UCSD-AML1 (cell line): ENCODE measurements around the gene CTSW.
"Not testable (repeated sequence)": the region's sequence is repeated elsewhere in the genome, so short reads cannot be mapped to it uniquely, and the experiment has no call there.

Experiments used
- DNase-seq: peaks from one replicate; lab custom pipeline; 2025; ENCODE audit not compliant: unreplicated experiment; lab: John Stamatoyannopoulos, UW

CTSW gene

DNA sequence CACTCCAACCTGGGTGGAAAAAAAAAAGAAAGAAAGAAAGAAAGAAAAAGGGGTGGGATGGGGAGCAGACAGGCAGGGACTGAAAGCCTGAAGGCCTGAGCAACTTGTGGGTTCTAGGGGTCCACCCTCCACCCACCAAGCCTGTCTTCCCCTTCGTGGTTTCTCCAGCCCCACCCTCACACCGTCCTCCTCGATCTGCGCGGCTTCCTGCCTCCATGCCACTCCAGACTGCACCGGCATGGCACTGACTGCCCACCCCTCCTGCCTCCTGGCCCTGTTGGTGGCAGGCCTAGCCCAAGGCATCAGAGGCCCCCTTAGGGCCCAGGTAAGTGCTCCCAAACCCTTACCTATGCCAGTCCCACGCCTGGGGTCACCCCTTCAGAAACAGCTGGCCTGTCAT is at the start of gene CTSW:
CTSW (plus strand) TSS at position 221 of the 400 bp plus-strand sequence; CDS start at position 239, 18 bp downstream.
- peak; percentile 62 for DNase-seq

DNA sequence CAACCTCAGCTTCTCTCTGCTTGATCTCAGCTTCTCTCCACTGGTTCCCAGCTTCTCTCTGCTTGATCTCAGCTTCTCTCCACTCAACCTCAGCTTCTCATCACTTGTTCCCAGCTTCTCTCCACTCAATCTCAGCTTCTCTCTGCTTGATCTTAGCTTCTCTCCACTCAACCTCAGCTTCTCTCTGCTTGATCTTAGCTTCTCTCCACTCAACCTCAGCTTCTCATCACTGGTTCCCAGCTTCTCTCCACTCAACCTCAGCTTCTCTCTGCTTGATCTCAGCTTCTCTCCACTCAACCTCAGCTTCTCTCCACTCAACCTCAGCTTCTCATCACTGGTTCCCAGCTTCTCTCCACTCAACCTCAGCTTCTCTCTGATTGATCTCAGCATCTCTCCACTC is 47.4 kb upstream of the CTSW start:
- not testable (repeated sequence) for DNase-seq

DNA sequence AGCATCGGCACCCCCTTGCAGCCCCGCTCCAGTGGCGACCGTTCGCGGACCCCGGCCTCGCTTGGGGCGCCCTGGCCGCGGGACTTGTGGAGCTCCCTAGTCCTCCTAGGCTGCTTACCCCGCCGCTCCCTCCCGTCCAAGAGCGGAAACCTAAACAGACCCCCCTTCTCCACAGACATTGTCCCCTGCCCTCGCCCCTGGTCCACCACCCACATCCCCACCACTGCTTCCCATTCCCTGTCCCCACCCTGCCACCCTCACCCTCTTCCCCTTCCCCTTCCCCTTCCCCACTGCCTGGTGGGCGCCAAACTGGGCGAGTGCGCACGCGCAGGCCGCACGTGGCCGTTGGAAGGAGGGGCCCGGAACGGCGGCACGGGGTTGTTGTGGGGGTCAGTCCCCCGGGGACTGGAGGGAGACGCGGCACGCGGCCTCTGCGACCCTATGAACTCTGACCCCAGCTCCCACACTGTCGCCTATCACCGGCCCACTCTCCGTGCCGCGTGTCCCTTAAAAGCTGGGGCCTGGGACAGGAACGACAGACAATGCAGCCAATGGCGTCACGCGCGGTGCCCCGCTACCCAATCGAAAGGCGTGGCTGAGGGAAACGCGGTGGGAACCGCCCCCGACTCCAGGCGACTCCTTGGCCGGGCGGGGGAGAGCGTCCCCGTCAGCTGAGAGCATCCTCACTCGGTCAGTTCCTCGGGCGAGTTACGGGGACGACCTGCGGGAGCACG is 46.2 kb upstream of the CTSW start, which contains the start of gene SNX32:
SNX32 (plus strand) TSS at position 667 of the 734 bp plus-strand sequence. CDS start 103 bp downstream, outside the sequence.
- peak; percentile 91 for DNase-seq

DNA sequence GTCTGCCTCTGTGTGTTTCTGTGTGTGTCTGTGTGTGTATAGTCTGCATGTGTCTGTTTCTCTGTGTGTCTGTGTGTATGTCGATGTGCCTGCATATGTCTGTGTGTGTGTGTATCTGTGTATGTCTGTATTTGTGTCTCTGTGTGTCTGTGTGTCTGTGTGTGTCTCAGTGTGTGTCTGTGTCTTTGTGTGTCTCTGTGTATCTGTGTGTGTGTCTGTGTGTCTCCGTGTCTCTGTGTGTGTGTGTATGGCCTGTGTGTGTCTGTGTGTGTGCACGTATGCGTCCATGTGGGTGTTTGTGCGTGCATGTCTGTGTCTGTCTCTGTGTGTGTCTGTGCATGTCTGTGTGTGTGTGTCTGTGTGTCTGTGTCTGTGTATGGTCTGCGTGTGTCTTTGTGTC is 45.4 kb upstream of the CTSW start:
- DNase-seq: no peak

DNA sequence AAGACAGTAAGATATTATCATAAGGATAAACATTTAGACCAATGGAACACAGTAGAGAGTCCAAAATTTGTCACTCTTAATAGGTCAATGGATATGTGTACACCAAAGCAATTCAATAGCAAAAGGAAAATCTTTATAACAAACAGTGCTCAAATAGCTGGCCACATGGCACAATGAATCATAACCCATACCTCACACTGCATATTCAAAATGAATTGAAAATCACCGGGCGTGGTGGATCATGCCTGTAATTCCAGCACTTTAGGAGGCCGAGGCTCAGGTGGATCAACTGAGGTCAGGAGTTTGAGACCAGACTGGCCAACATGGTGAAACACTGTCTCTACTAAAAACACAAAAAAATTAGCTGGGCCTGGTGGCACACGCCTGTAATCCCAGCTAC is 37.5 kb upstream of the CTSW start:
- no peak for DNase-seq

DNA sequence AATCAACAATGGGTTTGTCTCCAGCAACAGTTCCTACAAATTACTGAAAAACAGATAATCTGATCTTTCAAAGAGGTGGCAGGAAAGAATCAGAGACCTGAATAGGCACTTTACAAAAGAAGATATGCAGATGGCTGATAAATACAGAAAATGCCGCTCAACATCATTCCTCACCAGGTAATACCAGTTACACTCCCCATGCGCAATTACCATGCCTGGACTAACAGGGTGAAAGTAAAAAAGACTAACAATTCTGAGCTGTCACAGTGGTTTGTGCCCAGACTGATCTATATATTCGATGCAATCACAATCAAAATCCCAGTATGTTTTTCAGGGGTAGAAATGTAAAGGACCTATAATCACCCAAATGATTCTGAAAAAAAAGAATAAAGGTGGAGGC is 35.8 kb upstream of the CTSW start:
- no peak for DNase-seq

- no peak for DNase-seq
These were observed 35.3 kb upstream of the CTSW start for GRCh38 chr11:65844231-65844872.

DNA sequence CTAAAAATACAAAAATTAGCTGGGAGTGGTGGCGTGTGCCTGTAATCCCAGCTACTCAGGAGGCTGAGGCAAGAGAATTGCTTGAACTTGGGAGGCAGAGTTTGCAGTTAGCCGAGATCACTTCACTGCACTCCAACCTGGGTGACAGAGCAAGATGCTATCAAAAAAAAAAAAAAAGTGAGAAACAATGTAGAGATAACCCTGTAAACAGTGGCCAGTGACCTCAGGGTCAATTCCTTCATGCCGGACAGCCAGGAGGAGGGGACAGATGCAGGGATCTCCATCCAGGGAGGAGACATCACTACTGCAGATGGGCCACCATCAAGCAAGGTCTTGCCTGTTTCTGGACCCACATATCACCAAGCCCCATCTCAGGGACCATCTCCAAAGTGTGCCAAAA is 31.9 kb upstream of the CTSW start:
- no peak for DNase-seq

DNA sequence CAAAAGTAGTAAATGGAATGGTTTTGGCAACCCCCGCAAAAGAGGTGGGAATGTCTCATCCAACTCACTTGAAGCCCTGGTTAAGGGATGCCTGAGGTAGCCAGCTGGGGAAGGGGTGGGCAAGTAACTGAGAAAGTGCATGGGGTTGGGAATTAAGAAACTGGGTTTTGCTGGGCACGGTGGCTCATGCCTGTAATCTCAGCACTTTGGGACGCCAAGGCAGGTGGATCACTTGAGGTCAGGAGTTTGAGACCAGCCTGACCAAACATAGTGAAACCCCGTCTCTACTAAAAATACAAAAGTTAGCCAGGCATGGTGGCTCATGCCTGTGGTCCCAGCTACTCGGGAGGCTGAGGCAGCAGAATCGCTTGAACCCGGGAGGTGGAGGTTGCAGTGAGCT is 30.9 kb upstream of the CTSW start:
- DNase-seq: not testable (repeated sequence)

- DNase-seq: no peak
These were observed 30.3 kb upstream of the CTSW start for GRCh38 chr11:65849366-65849765.

DNA sequence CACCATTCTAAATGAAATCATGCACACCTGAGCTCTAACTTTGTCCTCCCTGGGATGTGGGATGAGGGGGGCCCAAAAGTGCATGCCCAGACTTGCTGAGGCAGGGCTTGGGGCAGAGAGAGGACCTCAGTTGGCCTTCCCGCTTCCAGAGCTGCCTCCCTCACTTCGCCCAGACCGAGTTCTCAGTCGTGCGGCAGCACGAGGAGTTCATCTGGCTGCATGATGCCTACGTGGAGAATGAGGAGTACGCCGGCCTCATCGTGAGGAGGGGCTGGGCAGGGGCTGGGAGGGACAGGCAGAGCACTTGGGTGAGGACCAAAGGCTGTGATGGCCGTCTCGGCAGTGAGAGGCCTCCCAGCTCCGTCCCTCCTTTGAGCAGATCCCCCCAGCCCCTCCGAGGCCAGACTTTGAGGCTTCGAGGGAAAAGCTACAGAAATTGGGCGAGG is 29.8 kb upstream of the CTSW start:
- no peak for DNase-seq

GRCh38 chr11:65850217-65851082 is 29.2 kb upstream of the CTSW start:
- no peak for DNase-seq

DNA sequence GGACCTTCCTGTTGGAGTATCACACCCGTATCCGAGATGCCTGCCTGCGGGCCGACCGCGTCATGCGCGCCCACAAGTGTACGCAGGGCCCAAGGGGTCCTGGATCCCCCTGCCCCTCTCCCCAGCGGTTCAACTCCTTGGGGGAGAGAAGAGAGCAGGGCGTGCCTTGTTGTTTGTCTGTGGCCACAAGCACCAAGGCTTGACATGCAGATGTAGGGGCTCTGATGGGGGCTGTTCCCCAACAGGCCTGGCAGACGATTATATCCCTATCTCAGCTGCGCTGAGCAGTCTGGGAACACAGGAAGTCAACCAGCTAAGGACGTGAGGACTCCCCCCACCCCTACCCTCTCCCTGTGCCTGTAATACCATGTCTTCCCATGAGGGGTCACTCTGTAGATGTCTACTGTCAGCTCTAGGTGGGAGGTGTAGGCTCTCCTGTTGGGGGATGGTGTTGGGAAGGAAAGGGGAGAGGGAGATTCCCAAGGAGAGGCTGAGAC is 28.5 kb upstream of the CTSW start:
- no peak for DNase-seq

DNA sequence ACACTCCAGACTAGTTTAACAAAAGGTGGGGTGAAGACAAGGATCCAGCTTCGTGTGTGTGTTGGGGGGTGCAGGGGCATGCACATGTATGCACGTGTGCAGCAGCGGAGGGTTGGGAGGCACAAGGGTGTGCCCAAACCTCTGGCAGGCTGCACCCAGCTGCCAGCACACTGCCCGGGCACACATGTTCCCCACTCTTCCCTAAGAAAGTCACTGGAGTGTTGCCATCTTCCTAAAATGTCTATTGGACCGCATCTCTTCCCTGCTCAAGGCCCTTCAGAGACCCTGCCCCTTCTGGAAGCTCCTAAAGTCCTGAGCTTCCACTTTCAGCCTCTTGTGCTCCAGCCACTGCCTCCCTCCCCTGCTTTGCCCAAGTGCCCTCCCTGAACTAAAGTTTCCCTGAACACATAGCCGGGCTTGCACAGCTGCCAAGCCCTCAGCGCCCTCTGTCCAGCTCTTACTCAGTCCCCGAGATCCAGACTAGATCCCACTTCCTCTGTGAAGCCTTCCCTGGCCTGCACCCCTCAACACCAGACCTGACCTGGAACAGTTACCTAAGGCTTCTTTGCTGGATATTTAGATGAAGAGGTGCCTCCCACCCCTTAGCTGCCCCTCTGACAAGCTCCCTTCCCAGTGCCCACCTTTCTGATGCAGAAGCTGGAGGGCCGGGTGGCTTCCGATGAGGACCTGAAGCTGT is 27.7 kb upstream of the CTSW start:
- DNase-seq: no peak

DNA sequence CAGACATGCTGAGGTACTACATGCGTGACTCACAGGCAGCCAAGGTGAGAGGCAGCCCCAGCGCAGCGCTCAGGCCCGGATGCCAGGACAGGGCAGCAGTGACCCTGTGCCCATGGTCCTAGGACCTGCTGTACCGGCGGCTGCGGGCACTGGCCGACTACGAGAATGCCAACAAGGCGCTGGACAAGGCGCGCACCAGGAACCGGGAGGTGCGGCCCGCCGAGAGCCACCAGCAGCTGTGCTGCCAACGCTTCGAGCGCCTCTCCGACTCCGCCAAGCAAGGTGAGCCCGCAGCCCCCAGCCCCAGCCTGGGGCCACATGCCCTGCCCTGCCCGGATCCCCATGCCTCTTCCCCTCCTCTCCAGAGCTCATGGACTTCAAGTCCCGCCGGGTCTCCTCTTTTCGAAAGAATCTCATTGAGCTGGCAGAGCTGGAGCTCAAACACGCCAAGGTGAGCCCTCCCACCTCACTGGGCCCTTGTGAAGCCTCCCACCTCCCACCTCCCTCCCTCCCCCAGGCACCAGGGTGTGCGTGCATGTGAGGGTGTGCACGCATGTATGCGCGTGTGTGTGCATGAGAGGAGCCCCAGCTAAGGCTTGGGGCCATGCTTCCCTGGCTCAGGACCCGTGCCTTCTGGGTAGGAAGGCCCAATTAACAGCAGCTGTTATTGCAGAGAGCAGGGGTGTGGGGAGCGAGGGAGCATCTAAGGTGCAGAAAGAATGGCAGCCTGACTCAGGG is 27.0 kb upstream of the CTSW start:
- DNase-seq: no peak

GRCh38 chr11:65853246-65853979 is 26.2 kb upstream of the CTSW start:
- DNase-seq: no peak

DNA sequence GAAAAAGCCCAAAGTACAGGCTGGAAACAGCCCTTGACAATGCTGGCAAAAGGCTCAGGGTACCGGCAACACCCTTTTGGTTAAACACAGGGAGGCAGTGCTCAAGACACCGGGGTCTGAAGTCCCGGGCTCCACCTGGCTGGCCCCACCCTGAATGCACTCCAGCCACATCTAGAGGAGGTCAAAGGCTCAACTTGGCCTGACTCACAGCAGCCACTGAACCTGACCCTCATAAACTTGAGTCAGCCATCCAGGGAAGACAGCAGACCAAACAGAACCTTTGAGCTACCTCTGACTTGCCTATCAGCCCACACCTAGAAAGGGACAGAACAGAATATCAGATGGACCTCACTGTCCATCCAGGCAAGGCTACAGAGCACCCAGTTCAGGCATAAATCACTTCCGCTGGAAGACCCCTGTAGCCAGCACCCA is 25.5 kb upstream of the CTSW start:
- no peak for DNase-seq

GRCh38 chr11:65854852-65855837 is 24.5 kb upstream of the CTSW start:
- DNase-seq: no peak
